ENCODE measurements around the gene KIF20A.

DNA sequence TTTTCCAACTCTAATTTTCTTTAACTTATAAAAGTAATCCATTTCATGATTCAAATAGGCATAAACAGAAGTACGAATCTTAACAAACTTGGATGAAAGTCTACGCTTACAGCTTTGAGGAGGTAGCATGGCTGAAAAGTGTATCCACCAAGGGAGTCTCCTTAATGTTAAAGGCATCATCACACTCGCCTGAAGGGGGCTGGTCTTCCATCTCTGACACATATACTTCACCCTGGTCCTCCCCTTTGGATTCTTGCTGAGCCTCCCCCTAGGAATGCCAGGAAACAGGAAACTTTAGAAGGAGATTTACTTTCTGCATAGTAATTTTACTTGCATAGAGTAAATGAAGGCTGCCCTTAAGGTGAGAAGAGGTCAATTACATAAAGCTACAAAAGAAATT, 29.4 kb upstream of the KIF20A start:
- TF ChIP-seq POLR2A (IDR thresholded peaks at IDR 0.05; ENCODE audit: borderline replicate concordance, extremely low read depth, insufficient read depth, insufficient read length) (no peak), CTCF (IDR thresholded peaks at IDR 0.05 in 2 of 3, conservative IDR thresholded peaks at IDR 0.05 in 1 of 3; ENCODE audit: borderline replicate concordance in 1 of 3, insufficient read depth in 1 of 3, low read depth in 2 of 3, low read length in 2 of 3) (no peak), TCF7L2 (IDR thresholded peaks at IDR 0.05; ENCODE audit: borderline replicate concordance, extremely low read depth, insufficient read depth, insufficient read length) (no peak), CEBPB (IDR thresholded peaks at IDR 0.05; ENCODE audit: low read depth) (no peak), ATF3 (IDR thresholded peaks at IDR 0.05) (no peak), ZFX (IDR thresholded peaks at IDR 0.05) (no peak), REST (IDR thresholded peaks at IDR 0.05; ENCODE audit: low read depth) (no peak), EZH2phosphoT487 (IDR thresholded peaks at IDR 0.05; ENCODE audit: borderline replicate concordance) (no peak), SP1 (IDR thresholded peaks at IDR 0.05; ENCODE audit: low read depth) (no peak), POLR2AphosphoS5 (IDR thresholded peaks at IDR 0.05; ENCODE audit: low read depth, low read length) (no peak), ZNF274 (IDR thresholded peaks at IDR 0.05; ENCODE audit: low read depth, low read length) (no peak), JUND (IDR thresholded peaks at IDR 0.05) (no peak)
- TF ChIP-seq, protein P1, sequence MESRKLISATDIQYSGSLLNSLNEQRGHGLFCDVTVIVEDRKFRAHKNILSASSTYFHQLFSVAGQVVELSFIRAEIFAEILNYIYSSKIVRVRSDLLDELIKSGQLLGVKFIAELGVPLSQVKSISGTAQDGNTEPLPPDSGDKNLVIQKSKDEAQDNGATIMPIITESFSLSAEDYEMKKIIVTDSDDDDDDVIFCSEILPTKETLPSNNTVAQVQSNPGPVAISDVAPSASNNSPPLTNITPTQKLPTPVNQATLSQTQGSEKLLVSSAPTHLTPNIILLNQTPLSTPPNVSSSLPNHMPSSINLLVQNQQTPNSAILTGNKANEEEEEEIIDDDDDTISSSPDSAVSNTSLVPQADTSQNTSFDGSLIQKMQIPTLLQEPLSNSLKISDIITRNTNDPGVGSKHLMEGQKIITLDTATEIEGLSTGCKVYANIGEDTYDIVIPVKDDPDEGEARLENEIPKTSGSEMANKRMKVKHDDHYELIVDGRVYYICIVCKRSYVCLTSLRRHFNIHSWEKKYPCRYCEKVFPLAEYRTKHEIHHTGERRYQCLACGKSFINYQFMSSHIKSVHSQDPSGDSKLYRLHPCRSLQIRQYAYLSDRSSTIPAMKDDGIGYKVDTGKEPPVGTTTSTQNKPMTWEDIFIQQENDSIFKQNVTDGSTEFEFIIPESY (IDR thresholded peaks at IDR 0.05; ENCODE audit: extremely low read depth, insufficient replicate concordance, low read length) = no peak

Measured in HCT116 (cell line).